Measurements from ENCODE around the gene GRIP1. TPM values are rescaled to one million over a fixed set of nuclear protein-coding genes. Genes with fewer than 3 reads are reported as not detected.

Gene GRIP1
- total and polyA plus RNA-seq, 2 experiments from 2014 or later, result 5.1 to 13.7 TPM

- Mint-ChIP-seq H3K9me3 (no peaks in the 10 kb centered on the region; the same call in 2 of the 3 replicates), H3K27me3 (ENCODE audit: insufficient read depth, low read depth, poor library complexity) (no peaks in the 10 kb centered on the region)
- TF ChIP-seq POLR2AphosphoS5 (IDR thresholded peaks at IDR 0.05; ENCODE audit: low read depth) (no peak), EZH2phosphoT487 (IDR thresholded peaks at IDR 0.05; ENCODE audit: unreplicated experiment) (no peak), ZNF462 (CRISPR knock-in tag; IDR thresholded peaks at IDR 0.05) (no peak), EZH2 (IDR thresholded peaks at IDR 0.05; ENCODE audit: low read depth, unreplicated experiment) (no peak), CTCF (conservative IDR thresholded peaks at IDR 0.05; ENCODE audit: low read depth in 2 of 2) (no peak), NANOG (IDR thresholded peaks at IDR 0.05; ENCODE audit: borderline replicate concordance) (no peak), REST (IDR thresholded peaks at IDR 0.05; ENCODE audit: unreplicated experiment) (no peak), ZNF331 (CRISPR knock-in tag; IDR thresholded peaks at IDR 0.05; ENCODE audit: low read depth) (no peak), ETS1 (IDR thresholded peaks at IDR 0.05) (no peak), CREB1 (CRISPR knock-in tag; IDR thresholded peaks at IDR 0.05; ENCODE audit: low read depth) (no peak), ZNF114 (CRISPR knock-in tag; IDR thresholded peaks at IDR 0.05) (no peak), STAT1 (IDR thresholded peaks at IDR 0.05; ENCODE audit: unreplicated experiment) (no peak)
These were observed 291.8 kb downstream of the GRIP1 start for GRCh38 chr12:66387117-66387516.

More at GRCh38 chr12:66387117-66387516, 291.8 kb downstream of the GRIP1 start:
- no peak overlapping the region for H3K4me3 Mint-ChIP-seq
- Histone ChIP-seq H3K36me3 (ENCODE audit: insufficient read depth) (no peaks in the 10 kb centered on the region), H3K4me2 (no peak overlapping the region), H3K4me1 (ENCODE audit: insufficient read depth) (no peaks in the 10 kb centered on the region), H3F3A (replicated peaks; ENCODE audit: low read depth) (no peaks in the 10 kb centered on the region), H4K20me1 (replicated peaks; ENCODE audit: insufficient read depth) (no peaks in the 10 kb centered on the region), H3K9me2 (ENCODE audit: insufficient read depth) (no peaks in the 10 kb centered on the region), H3K27me3 (ENCODE audit: insufficient read depth) (no peaks in the 10 kb centered on the region), H3K27ac (ENCODE audit: low read depth) (no peak overlapping the region), H2AFZ (no peak overlapping the region), H3K4me3 (no peak overlapping the region), H3K79me2 (replicated peaks; ENCODE audit: insufficient read depth) (no peaks in the 10 kb centered on the region)
- no peaks in the 10 kb centered on the region for H3K36me3 Mint-ChIP-seq (ENCODE audit: low read depth)
- H3K27ac Mint-ChIP-seq, result no peak overlapping the region
- no peak for ATAC-seq
- DNase-seq (ENCODE audit: low spot score), result peak; percentile 9
- H3K4me1 Mint-ChIP-seq, result no peaks in the 10 kb centered on the region
